ENCODE results near the gene OLFM4.

GRCh38 chr13:52992110-52992509, 36.5 kb upstream of the OLFM4 start:
- no peak for TF ChIP-seq YBX1 (IDR thresholded peaks at IDR 0.05)
- no peak for TF ChIP-seq CTCF (IDR thresholded peaks at IDR 0.05 in 2 of 3, conservative IDR thresholded peaks at IDR 0.05 in 1 of 3; ENCODE audit: control insufficient read depth in 2 of 3, extremely low read depth in 1 of 3, insufficient read depth in 1 of 3, low read depth in 3 of 3, low read length in 3 of 3)

All from GM12878 (cell line).